GM12878 (cell line): ENCODE results near the gene LRRC4B. TPM values are rescaled to one million over a fixed set of nuclear protein-coding genes. Genes with fewer than 3 reads are reported as not detected.
A peak's percentile ranks its signal among the peaks of the same experiment; 100 is the strongest.

Source experiments
- ATAC-seq: fragments of 200-7000 bp; cut with Tn5 transposase; 3 replicates; pipeline ENCODE4 v1.9.1; 2020; ENCODE audit warnings: mild to moderate bottlenecking, moderate library complexity
- BruUV-seq: library from RNA; stranded (reverse); fragments of 400-500 nt; replicated peaks from 2 replicates; lab custom pipeline; 2021; lab: Mats Ljungman, UMichigan
- CTCF ChIA-PET: fragments of 300-600 bp; sonication (Branson Sonifier 250); formaldehyde crosslinking; extraction: SDS; loops from one replicate; lab custom pipeline; 2021; ENCODE audit warnings: inconsistent platforms; lab: Yijun Ruan, JAX
- POLR2A ChIA-PET: fragments of 350-600 bp; formaldehyde crosslinking; extraction: SDS; loops from one replicate; lab custom pipeline; 2021; ENCODE audit warnings: inconsistent platforms; lab: Charles Lee
- RAD21 ChIA-PET: fragments of 300-600 bp; sonication (Branson Sonifier 250); formaldehyde crosslinking; loops from one replicate; lab custom pipeline; 2023; ENCODE audit warnings: antibody characterized with exemption; ENCODE audit not compliant: unreplicated experiment; lab: Charles Lee
- SMC1A ChIA-PET: fragments of 300-600 bp; sonication (Branson Sonifier 250); formaldehyde crosslinking; loops from one replicate; lab custom pipeline; 2023; ENCODE audit not compliant: unreplicated experiment, uncharacterized antibody; lab: Charles Lee
- DNase-seq: peaks from one replicate; pipeline ENCODE4 v3.0.0-alpha.2; 2011; ENCODE audit warnings: low read depth, low spot score
- FAIRE-seq: peaks from 3 replicates; lab custom pipeline; 2011; peaks lifted over from hg19 to GRCh38; lab: Jason Lieb, UNC
- H2AFZ ChIP-seq: 2 replicates; pipeline ENCODE4 v1.6.0; 2011; ENCODE audit warnings: low read depth, low read length, control low read depth; ENCODE audit not compliant: control insufficient read depth
- H3K27ac ChIP-seq: 2 replicates; pipeline ENCODE4 v1.5.1; 2011; ENCODE audit warnings: control low read depth; ENCODE audit not compliant: control insufficient read depth, insufficient read depth
- H3K27me3 ChIP-seq, 2 experiments: replicated peaks in 1 of 2; 2 replicates each; pipeline versions ENCODE4 v1.6.0 to v1.6.1; 2011; ENCODE audit warnings: low read length in 1 of 2; ENCODE audit not compliant: control insufficient read depth in 2 of 2, insufficient read depth in 2 of 2
- H3K36me3 ChIP-seq, 2 experiments: 2 replicates each; pipeline ENCODE4 v1.5.1; 2011; ENCODE audit warnings: low read length in 1 of 2; ENCODE audit not compliant: control insufficient read depth in 2 of 2, insufficient read depth in 2 of 2
- H3K4me1 ChIP-seq: 2 replicates; pipeline ENCODE4 v1.6.1; 2011; ENCODE audit warnings: mild to moderate bottlenecking, low read length, moderate library complexity, mixed read lengths; ENCODE audit not compliant: control insufficient read depth, insufficient read depth
- H3K4me2 ChIP-seq: 2 replicates; pipeline ENCODE4 v1.6.0; 2011; ENCODE audit warnings: control low read depth; ENCODE audit not compliant: control insufficient read depth, insufficient read depth
- H3K4me3 ChIP-seq: fragments of 200-600 bp; sonication (generic); 2 replicates; pipeline ENCODE4 v1.5.1; 2016
- H3K79me2 ChIP-seq: 2 replicates; pipeline ENCODE4 v1.6.0; 2011; ENCODE audit warnings: low read length; ENCODE audit not compliant: control insufficient read depth, insufficient read depth
- H3K9ac ChIP-seq: 2 replicates; pipeline ENCODE4 v1.8.0; 2011; ENCODE audit warnings: low read length, control low read depth, mixed read lengths; ENCODE audit not compliant: control insufficient read depth, insufficient read depth
- H3K9me3 ChIP-seq: replicated peaks from 3 replicates; pipeline ENCODE4 v1.5.1; 2011; ENCODE audit warnings: mild to moderate bottlenecking, low read length; ENCODE audit not compliant: control insufficient read depth, insufficient read depth
- H4K20me1 ChIP-seq: 2 replicates; pipeline ENCODE4 v1.6.0; 2011; ENCODE audit not compliant: control insufficient read depth, insufficient read depth
- CHD2 ChIP-seq: IDR thresholded peaks from 2 replicates; pipeline ENCODE4 v1.6.1; 2011; ENCODE audit warnings: low read depth, low read length, improper control_type of control experiment, borderline replicate concordance
- IRF4 ChIP-seq: IDR thresholded peaks from 2 replicates; pipeline ENCODE4 v1.6.1; 2011; ENCODE audit warnings: low read depth, low read length
- NBN ChIP-seq: fragments of 450-650 bp; IDR thresholded peaks from 2 replicates; pipeline ENCODE4 v1.6.1; 2016
- RAD51 ChIP-seq: fragments of 450-650 bp; IDR thresholded peaks from 2 replicates; pipeline ENCODE4 v1.6.1; 2016; ENCODE audit warnings: moderate library complexity, mild to moderate bottlenecking, inconsistent platforms
- WRNIP1 ChIP-seq: IDR thresholded peaks from 2 replicates; pipeline ENCODE4 v1.6.1; 2011; ENCODE audit warnings: low read depth, low read length, improper control_type of control experiment, borderline replicate concordance
- ZNF24 ChIP-seq: fragments of 450-650 bp; IDR thresholded peaks from 2 replicates; pipeline ENCODE4 v1.6.1; 2017; ENCODE audit warnings: antibody characterized with exemption, mild to moderate bottlenecking
- WGBS: methylation state at CpG from one replicate; pipeline ENCODE4 v1.1.6; 2016; ENCODE audit warnings: low lambda C conversion rate; ENCODE audit not compliant: insufficient replicate concordance, insufficient coverage; ENCODE audit errors: missing lambda C conversion rate; 5-methylcytosine and 5-hydroxymethylcytosine counted together
- in situ Hi-C: fragments of 300-500 bp; cut with MboI; formaldehyde crosslinking; loops from 9 replicates; pipeline ENCODE4 v1.14.3; 2018; ENCODE audit warnings: mixed read lengths
- intact Hi-C: fragments of 100-400 bp; cut with micrococcal nuclease; formaldehyde crosslinking; loops from one replicate; pipeline ENCODE4 v1.14.2; 2022; ENCODE audit not compliant: unreplicated experiment
- polyA plus RNA-seq, 11 experiments: library from polyadenylated mRNA; depleted of rRNA in 4 of 11; unstranded in 6 of 11; stranded (reverse) in 5 of 11; fragments of >200 nt; fragmentation: Nextera tagmentation in 4 of 11; fragmentation: Illumina TruSeq in 1 of 11; extraction: Ambion mirVana in 4 of 11; extraction: Trizol in 1 of 11; gene quantifications; 1 replicate in 1 of 11; 2 replicates in 10 of 11; pipeline versions ENCODE4 v1.2.1 to v1.2.3, GENCODE V29; 2011 to 2016; ENCODE audit warnings: inconsistent platforms in 2 of 11, missing spikeins in 2 of 11, low read depth in 1 of 11
- total RNA-seq, 4 experiments: library from RNA; depleted of rRNA in 3 of 4; stranded (reverse); fragments of >200 nt in 3 of 4; fragmentation: Illumina TruSeq in 1 of 4; extraction: Trizol in 1 of 4; gene quantifications; 2 replicates each; pipeline versions ENCODE4 v1.2.1 to v1.2.3, GENCODE V29; 2013 to 2021
- TF ChIP-seq, protein P1 (sequence below): fragments of 450-650 bp; IDR thresholded peaks from 2 replicates; pipeline ENCODE4 v1.6.1; 2016; ENCODE audit warnings: mild to moderate bottlenecking
- TF ChIP-seq, protein P2 (sequence below): IDR thresholded peaks from 2 replicates; pipeline ENCODE4 v1.6.1; 2012; ENCODE audit warnings: low read depth, low read length, improper control_type of control experiment

Gene LRRC4B
- total and polyA plus RNA-seq, 10 of the 15 experiments (the other 5 are each of a cell fraction or from before 2014, with no cell fraction given), result 0.14 TPM; not detected in 9

DNA sequence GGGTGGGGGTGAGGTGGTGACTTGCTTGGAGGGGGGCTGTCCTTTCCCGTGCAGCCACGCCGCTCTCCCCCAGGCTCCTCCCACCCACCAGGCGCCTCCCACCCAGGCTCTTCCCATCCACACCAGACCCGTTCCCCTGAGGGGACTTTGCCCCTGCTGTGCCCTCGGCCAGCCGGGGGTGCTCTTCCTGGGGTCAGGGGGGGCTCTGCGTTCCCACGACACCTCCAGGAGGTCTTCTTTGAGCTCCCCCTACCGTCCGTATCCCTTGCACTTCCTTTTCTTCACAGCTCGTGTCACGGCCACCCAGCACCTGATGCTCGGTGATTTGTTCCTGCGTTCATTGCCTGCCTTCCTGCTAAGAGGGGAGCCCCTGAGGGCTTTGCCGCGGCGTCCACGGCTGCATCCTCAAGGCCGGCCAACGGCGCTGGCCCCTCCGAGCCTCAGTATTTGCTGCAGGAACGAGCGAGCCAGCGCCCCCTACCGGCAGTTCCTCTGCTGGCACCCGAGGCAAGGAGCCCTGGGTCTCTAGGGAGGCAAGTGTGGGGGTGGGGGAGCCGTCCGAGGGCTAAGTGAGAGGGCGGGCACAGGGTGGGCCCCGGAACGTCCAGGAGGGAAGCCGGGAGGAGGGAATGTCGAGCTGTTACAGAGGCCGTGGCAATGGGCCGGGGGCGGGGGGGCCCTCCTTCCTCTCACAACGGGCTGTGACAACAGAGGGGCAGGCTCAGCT is 11.8 kb downstream of the LRRC4B start (continued):
- TF ChIP-seq, protein P1, sequence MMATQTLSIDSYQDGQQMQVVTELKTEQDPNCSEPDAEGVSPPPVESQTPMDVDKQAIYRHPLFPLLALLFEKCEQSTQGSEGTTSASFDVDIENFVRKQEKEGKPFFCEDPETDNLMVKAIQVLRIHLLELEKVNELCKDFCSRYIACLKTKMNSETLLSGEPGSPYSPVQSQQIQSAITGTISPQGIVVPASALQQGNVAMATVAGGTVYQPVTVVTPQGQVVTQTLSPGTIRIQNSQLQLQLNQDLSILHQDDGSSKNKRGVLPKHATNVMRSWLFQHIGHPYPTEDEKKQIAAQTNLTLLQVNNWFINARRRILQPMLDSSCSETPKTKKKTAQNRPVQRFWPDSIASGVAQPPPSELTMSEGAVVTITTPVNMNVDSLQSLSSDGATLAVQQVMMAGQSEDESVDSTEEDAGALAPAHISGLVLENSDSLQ, result 0 out of 2 replicates have a peak, but pooled peaks have one; percentile 6
- peak; percentile 85 for TF ChIP-seq NBN

DNA sequence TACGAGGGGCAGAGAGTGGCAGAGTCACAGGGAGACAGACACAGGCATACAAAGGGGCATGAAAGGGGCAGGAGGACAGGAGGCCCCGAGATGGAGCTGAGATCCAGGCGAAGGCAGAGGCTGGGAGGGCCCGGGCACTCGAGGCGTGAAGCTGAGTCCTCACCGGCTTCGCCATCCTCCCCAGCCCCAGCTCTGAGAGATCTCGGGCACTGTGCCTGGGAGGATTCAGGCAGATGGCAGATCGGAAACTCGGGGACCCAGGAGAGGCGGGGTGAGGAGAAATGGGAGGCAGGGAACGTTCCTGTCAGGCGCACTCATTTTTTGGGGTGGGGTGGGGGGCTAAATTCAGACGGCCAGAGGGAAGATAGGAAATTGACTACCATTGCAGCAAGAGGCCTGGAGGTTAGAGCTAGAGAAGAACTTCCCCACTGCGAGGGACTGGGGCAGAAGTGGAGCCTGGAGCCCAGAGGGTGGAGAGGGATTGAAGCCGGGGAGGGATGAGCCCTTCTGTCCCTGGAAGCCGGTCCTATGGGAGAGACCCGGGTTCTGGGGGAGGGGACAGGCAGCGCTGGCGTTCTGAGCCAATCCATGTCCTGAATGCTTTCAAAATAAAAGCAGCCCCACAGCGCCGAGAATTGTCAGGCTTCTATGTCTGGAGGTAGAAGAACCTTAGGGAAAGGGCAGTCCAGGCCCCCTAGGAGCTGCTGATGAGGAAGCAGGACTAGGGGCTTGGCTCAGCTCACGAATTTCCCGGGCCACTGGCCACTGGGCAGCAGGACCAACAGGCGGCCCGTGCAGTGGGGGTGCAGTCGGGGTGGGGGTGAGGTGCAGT is 12.6 kb downstream of the LRRC4B start:
- no peak overlapping the region for H3K4me3 ChIP-seq
- H3K9ac ChIP-seq, result no peak overlapping the region
- DNase-seq (no peak), ATAC-seq (no peak), FAIRE-seq (no peak)
- H3K36me3 ChIP-seq, result no peaks in the 10 kb centered on the region
- in situ Hi-C loops (no loop called here), intact Hi-C loops (loop anchor here (1.0 kb wide), 1 partner anchor 187 kb away; no protein-coding TSS in a partner anchor)
- peak overlapping the region; percentile 91 for H3K4me2 ChIP-seq
- H3K79me2 ChIP-seq, result no peaks in the 10 kb centered on the region
- no peaks in the 10 kb centered on the region for H4K20me1 ChIP-seq
- H3K27me3 ChIP-seq, result peaks cover 0 to 5% of the 10 kb centered on the region in 2 experiments
- ChIA-PET RAD21 (interaction anchor here (0.6 to 1.8 kb wide), 6 partner anchors 17 to 226 kb away, joined by 3 to 13 read pairs (median 4); no protein-coding TSS in a partner anchor), SMC1A (interaction anchor here (0.7 to 1.9 kb wide), 3 partner anchors 11 to 114 kb away, joined by 3 to 16 read pairs (median 4); no protein-coding TSS in a partner anchor), POLR2A (interaction anchor here (0.6 kb wide), 2 partner anchors 62 to 227 kb away, joined by 4 to 8 read pairs; partner anchors contain the start of gene KCNC3), CTCF (interaction anchor here (0.6 to 8.5 kb wide), 23 partner anchors 11 to 366 kb away, joined by 3 to 117 read pairs (median 4); partner anchors contain the start of genes NR1H2 and SPIB)
- H3K27ac ChIP-seq, result no peak overlapping the region
- no peak overlapping the region; the same call in 1 of the 2 replicates for H2AFZ ChIP-seq
- H3K4me1 ChIP-seq, result no peaks in the 10 kb centered on the region; the same call in 1 of the 2 replicates
- WGBS, result 15% methylated on average over 23 of the region's 28 CpGs
- TF ChIP-seq RAD51 (no peak), CHD2 (no peak), WRNIP1 (no peak), IRF4 (no peak), ZNF24 (no peak)
- TF ChIP-seq, protein P2, sequence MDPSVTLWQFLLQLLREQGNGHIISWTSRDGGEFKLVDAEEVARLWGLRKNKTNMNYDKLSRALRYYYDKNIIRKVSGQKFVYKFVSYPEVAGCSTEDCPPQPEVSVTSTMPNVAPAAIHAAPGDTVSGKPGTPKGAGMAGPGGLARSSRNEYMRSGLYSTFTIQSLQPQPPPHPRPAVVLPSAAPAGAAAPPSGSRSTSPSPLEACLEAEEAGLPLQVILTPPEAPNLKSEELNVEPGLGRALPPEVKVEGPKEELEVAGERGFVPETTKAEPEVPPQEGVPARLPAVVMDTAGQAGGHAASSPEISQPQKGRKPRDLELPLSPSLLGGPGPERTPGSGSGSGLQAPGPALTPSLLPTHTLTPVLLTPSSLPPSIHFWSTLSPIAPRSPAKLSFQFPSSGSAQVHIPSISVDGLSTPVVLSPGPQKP, result no peak
- TF ChIP-seq, all 136 proteins: peak for 0
- H3K9me3 ChIP-seq, result no peaks in the 10 kb centered on the region
- BruUV-seq, result no TSS peak
